Measurements from ENCODE around the gene RSF1.

Gene RSF1

DNA sequence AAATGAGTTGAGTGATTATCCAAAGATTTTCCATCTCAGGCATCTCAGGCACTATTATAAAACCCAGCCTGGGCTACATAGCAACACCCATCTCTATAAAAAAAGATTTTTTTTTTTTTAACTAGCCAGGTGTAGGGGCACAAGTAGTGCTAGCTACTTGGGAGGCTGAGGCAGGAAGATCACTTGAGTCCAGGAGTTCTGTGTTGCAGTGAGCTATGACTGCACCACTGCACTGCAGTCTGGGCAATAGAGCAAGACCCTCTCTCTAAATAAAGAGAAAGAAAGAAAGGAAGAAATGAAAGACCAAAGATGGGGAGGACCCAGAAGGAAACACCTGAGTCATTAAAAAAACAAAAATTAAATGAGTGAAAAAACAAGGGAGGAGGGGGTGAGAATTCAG, 14.1 kb downstream of the RSF1 start:
- TF ChIP-seq, protein P1, sequence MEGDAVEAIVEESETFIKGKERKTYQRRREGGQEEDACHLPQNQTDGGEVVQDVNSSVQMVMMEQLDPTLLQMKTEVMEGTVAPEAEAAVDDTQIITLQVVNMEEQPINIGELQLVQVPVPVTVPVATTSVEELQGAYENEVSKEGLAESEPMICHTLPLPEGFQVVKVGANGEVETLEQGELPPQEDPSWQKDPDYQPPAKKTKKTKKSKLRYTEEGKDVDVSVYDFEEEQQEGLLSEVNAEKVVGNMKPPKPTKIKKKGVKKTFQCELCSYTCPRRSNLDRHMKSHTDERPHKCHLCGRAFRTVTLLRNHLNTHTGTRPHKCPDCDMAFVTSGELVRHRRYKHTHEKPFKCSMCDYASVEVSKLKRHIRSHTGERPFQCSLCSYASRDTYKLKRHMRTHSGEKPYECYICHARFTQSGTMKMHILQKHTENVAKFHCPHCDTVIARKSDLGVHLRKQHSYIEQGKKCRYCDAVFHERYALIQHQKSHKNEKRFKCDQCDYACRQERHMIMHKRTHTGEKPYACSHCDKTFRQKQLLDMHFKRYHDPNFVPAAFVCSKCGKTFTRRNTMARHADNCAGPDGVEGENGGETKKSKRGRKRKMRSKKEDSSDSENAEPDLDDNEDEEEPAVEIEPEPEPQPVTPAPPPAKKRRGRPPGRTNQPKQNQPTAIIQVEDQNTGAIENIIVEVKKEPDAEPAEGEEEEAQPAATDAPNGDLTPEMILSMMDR (IDR thresholded peaks at IDR 0.05; ENCODE audit: borderline replicate concordance, control extremely low read depth, extremely low read depth, insufficient read depth, missing control alignments): no peak
- in situ Hi-C loops (cut with MboI; ENCODE audit: low sequenced_read_pairs, unreplicated experiment): no loop called here

DNA sequence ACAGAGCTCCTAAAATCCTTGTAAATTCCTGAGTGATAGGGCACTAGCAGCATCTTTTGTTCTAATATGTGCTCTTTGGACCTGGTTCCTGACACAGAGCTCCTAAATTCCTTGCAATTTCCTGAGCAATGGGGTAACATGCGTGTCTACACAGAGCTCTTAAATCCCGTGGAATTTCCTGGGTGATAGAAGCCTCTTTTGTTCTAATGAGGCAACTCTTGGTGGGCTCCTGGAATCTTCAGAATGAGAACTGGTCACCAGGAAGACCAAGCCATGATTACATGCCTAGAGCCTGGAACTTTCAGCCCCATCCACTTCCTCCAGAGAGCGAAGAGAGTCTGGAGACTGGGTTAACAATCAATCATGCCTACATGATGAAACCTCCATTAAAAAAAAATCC, 19.0 kb downstream of the RSF1 start:
- no peak for DNase-seq (ENCODE audit: low spot score)
- in situ Hi-C loops (cut with MboI; ENCODE audit: low sequenced_read_pairs, unreplicated experiment): no loop called here
- TF ChIP-seq, protein P1 (IDR thresholded peaks at IDR 0.05; ENCODE audit: borderline replicate concordance, control extremely low read depth, extremely low read depth, insufficient read depth, missing control alignments): no peak

More for the DNA sequence above, 14.1 kb downstream of the RSF1 start:
- DNase-seq (ENCODE audit: low spot score): no peak

DNA sequence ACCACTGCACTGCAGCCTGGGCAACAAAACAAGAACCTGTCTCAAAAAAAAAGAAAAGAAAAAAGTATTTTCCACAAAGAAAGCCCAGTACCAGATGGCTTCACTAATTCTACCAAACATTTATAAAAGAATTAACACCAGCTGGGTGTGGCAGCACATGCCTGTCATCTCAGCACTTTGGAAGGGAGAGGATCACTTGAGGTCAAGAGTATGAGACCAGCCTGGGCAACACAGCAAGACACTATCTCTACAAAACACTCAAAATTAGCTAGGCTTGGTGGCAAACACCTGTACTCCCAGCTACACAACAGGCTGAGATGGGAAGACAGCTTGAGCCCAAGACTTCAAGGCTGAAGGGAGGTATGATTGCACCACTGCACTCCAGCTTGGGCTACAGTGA, 20.1 kb downstream of the RSF1 start:
- DNase-seq (ENCODE audit: low spot score): no peak
- in situ Hi-C loops (cut with MboI; ENCODE audit: low sequenced_read_pairs, unreplicated experiment): no loop called here
- TF ChIP-seq, protein P1 (IDR thresholded peaks at IDR 0.05; ENCODE audit: borderline replicate concordance, control extremely low read depth, extremely low read depth, insufficient read depth, missing control alignments): no peak

DNA sequence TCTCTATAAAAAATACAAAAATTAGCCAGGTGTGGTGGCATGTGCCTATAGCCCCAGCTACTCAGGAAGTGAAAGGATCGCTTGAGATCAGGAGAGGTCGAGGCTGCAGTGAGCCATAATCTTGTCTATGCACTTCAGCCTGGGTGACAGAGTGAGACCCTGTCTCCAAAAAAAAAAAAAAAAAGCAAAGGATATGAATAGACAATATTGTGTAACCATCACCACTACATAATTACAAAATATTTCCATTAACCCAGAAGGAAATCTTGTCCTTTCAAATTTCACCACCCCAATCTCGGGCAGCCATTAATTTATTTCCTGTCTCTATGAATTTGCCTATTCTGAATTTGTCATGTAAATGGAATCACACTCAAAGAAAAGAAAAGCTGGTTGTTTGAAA, 21.2 kb downstream of the RSF1 start:
- DNase-seq (ENCODE audit: low spot score): no peak
- TF ChIP-seq, protein P1 (IDR thresholded peaks at IDR 0.05; ENCODE audit: borderline replicate concordance, control extremely low read depth, extremely low read depth, insufficient read depth, missing control alignments): no peak
- in situ Hi-C loops (cut with MboI; ENCODE audit: low sequenced_read_pairs, unreplicated experiment): no loop called here

DNA sequence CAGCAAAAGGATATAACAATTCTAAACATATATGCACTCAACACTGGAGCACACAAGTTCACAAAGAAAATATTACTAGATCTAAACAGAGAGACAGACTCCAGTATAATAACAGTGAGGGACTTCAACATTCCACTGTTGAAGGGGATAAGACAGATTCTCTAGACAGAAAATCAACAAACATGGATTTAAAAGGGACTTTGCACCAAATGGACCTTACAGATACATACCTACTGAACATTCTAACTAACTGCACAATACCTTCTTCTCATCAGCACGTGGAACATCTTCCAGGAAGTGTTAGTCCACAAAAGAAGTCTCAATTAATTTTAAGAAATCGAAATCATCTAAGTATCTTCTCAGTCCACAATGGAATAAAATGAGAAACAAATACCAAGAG, 26.6 kb downstream of the RSF1 start:
- TF ChIP-seq, protein P1 (IDR thresholded peaks at IDR 0.05; ENCODE audit: borderline replicate concordance, control extremely low read depth, extremely low read depth, insufficient read depth, missing control alignments): no peak
- in situ Hi-C loops (cut with MboI; ENCODE audit: low sequenced_read_pairs, unreplicated experiment): no loop called here
- no peak for DNase-seq (ENCODE audit: low spot score)

DNA sequence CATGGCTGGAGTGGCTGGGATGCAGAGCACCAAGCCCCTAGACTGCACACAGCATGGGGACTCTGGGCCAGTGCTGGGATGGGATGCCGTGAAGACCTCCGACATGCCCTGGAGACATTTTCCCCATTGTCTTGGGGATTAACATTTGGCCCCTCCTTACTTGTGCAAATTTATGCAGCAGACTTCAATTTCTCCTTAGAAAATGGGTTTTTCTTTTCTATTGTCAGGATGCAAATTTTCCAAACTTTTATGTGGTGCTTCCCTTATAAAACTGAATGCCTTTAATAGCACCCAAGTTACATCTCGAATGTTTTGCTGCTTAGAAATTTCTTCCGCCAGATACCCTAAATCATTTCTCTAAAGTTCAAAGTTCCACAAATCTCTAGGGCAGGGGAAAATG, 29.2 kb downstream of the RSF1 start:
- no peak for DNase-seq (ENCODE audit: low spot score)
- in situ Hi-C loops (cut with MboI; ENCODE audit: low sequenced_read_pairs, unreplicated experiment): no loop called here
- TF ChIP-seq, protein P1 (IDR thresholded peaks at IDR 0.05; ENCODE audit: borderline replicate concordance, control extremely low read depth, extremely low read depth, insufficient read depth, missing control alignments): no peak

Measured in GM13976 (cell line).